HCT116 (cell line): ENCODE data around the gene ALG13. TPM values are rescaled to one million over a fixed set of nuclear protein-coding genes. Genes with fewer than 3 reads are reported as not detected.
"Not testable (repeated sequence)": the region's sequence is repeated elsewhere in the genome, so short reads cannot be mapped to it uniquely, and the experiment has no call there.

ENCODE experiments used
- ATAC-seq: fragments of 200-7000 bp; cut with Tn5 transposase; 2 replicates; pipeline ENCODE4 v1.9.1; 2020; ENCODE audit warnings: mild to moderate bottlenecking, moderate library complexity
- BruUV-seq: library from RNA; stranded (reverse); fragments of 400-500 nt; replicated peaks from 2 replicates; lab custom pipeline; 2021; lab: Mats Ljungman, UMichigan
- CTCF ChIA-PET: fragments of 300-600 bp; sonication (Branson Sonifier 250); formaldehyde crosslinking; loops from one replicate; lab custom pipeline; 2021; ENCODE audit warnings: antibody characterized with exemption; lab: Charles Lee
- POLR2A ChIA-PET: fragments of 300-600, 350-600 bp; sonication (Branson Sonifier 250); formaldehyde crosslinking; loops from one replicate; lab custom pipeline; 2021; ENCODE audit warnings: antibody characterized with exemption; lab: Charles Lee
- RAD21 ChIA-PET, 2 experiments: fragments of 300-600 bp; sonication (Branson Sonifier 250); formaldehyde crosslinking; loops; one replicate each; lab custom pipeline; 2023; ENCODE audit warnings: low total read pairs in 2 of 2; ENCODE audit not compliant: uncharacterized antibody in 2 of 2, unreplicated experiment in 2 of 2, low non-redundant PET in 1 of 2; lab: Charles Lee
- DNase-seq: peaks from one replicate; pipeline ENCODE4 v3.0.0-alpha.2; 2010; ENCODE audit warnings: low read depth, low spot score
- H2AFZ ChIP-seq: fragments of 200-600 bp; shearing (Covaris generic), sonication (generic); 2 replicates; pipeline ENCODE4 v1.6.1; 2017; ENCODE audit warnings: low read depth, mixed run types, mixed read lengths, antibody characterized with exemption, low read length; ENCODE audit not compliant: poor library complexity, severe bottlenecking
- H3K27ac ChIP-seq: 2 replicates; pipeline ENCODE4 v1.5.1; 2012; ENCODE audit warnings: low read depth, low read length
- H3K27me3 ChIP-seq: fragments of 200-600 bp; sonication (generic); 2 replicates; pipeline ENCODE4 v1.6.1; 2016; ENCODE audit warnings: mixed run types, low read length, mixed read lengths; ENCODE audit not compliant: insufficient read depth
- H3K36me3 ChIP-seq, 2 experiments: fragments of 200-500 bp in 1 of 2; fragments of 200-600 bp in 1 of 2; sonication (Bioruptor generic) in 1 of 2; sonication (generic) in 1 of 2; 2 replicates each; pipeline versions ENCODE4 v1.5.1 to v1.6.1; 2014 to 2016; ENCODE audit warnings: low read length in 2 of 2, inconsistent platforms in 1 of 2, mixed read lengths in 1 of 2, mixed run types in 1 of 2; ENCODE audit not compliant: insufficient read depth in 2 of 2, control insufficient read depth in 1 of 2
- H3K4me1 ChIP-seq, 2 experiments: fragments of 200-600 bp in 1 of 2; sonication (generic) in 1 of 2; 2 replicates each; pipeline versions ENCODE4 v1.5.1 to v1.6.1; 2012 to 2017; ENCODE audit warnings: low read length in 2 of 2, inconsistent platforms in 1 of 2, mild to moderate bottlenecking in 1 of 2, mixed read lengths in 1 of 2, mixed run types in 1 of 2, moderate library complexity in 1 of 2; ENCODE audit not compliant: insufficient read depth in 2 of 2, control insufficient read depth in 1 of 2
- H3K4me2 ChIP-seq: fragments of 200-600 bp; sonication (generic); 2 replicates; pipeline ENCODE4 v1.6.1; 2017; ENCODE audit warnings: mixed run types, low read length, mixed read lengths
- H3K4me3 ChIP-seq, 2 experiments: fragments of 200-600 bp in 1 of 2; sonication (generic) in 1 of 2; replicated peaks in 1 of 2; 2 replicates each; pipeline ENCODE4 v1.5.1; 2011 to 2016; ENCODE audit warnings: low read length in 2 of 2, control low read depth in 1 of 2, low read depth in 1 of 2, mild to moderate bottlenecking in 1 of 2, mixed read lengths in 1 of 2, mixed run types in 1 of 2
- H3K79me2 ChIP-seq: fragments of 200-600 bp; sonication (generic); 2 replicates; pipeline ENCODE4 v1.6.1; 2017; ENCODE audit warnings: mild to moderate bottlenecking, mixed run types, low read length, moderate library complexity, mixed read lengths; ENCODE audit not compliant: insufficient read depth
- H3K9ac ChIP-seq: fragments of 200-600 bp; sonication (generic); 2 replicates; pipeline ENCODE4 v1.6.1; 2016; ENCODE audit warnings: low read length, mixed read lengths
- H3K9me2 ChIP-seq: fragments of 200-600 bp; sonication (generic), shearing (Covaris generic); 2 replicates; pipeline ENCODE4 v1.6.1; 2017; ENCODE audit warnings: mixed run types, mild to moderate bottlenecking, moderate library complexity; ENCODE audit not compliant: insufficient read depth
- H3K9me3 ChIP-seq, 2 experiments: fragments of 200-500 bp in 1 of 2; fragments of 200-600 bp in 1 of 2; sonication (Bioruptor generic) in 1 of 2; sonication (generic) in 1 of 2; 2 replicates each; pipeline ENCODE4 v1.6.1; 2014 to 2017; ENCODE audit warnings: low read length in 2 of 2, mixed read lengths in 2 of 2, inconsistent platforms in 1 of 2, low read depth in 1 of 2, mild to moderate bottlenecking in 1 of 2, mixed run types in 1 of 2, moderate library complexity in 1 of 2; ENCODE audit not compliant: control insufficient read depth in 1 of 2, insufficient read depth in 1 of 2
- H4K20me1 ChIP-seq: fragments of 200-600 bp; sonication (generic), shearing (Covaris generic); 2 replicates; pipeline ENCODE4 v1.6.1; 2017; ENCODE audit warnings: mixed run types, mild to moderate bottlenecking, moderate library complexity; ENCODE audit not compliant: insufficient read depth
- ATF3 ChIP-seq: IDR thresholded peaks from 2 replicates; pipeline ENCODE4 v1.6.1; 2012
- CTCF ChIP-seq, 3 experiments: fragments of 200-600 bp in 1 of 3; sonication (generic) in 1 of 3; IDR thresholded peaks in 2 of 3; conservative IDR thresholded peaks in 1 of 3; 2 replicates each; pipeline ENCODE4 v1.5.1; 2012 to 2017; ENCODE audit warnings: low read depth in 2 of 3, low read length in 2 of 3, antibody characterized with exemption in 1 of 3, borderline replicate concordance in 1 of 3, control low read depth in 1 of 3, mild to moderate bottlenecking in 1 of 3, mixed read lengths in 1 of 3, mixed run types in 1 of 3, moderate library complexity in 1 of 3; ENCODE audit not compliant: insufficient read depth in 1 of 3
- ELF1 ChIP-seq: IDR thresholded peaks from 2 replicates; pipeline ENCODE4 v1.6.1; 2012; ENCODE audit warnings: low read depth, borderline replicate concordance
- EZH2 ChIP-seq: fragments of 200-600 bp; sonication (generic); IDR thresholded peaks from 2 replicates; pipeline ENCODE4 v1.6.1; 2017; ENCODE audit warnings: antibody characterized with exemption, mixed run types
- EZH2phosphoT487 ChIP-seq: fragments of 200-600 bp; IDR thresholded peaks from 2 replicates; pipeline ENCODE4 v1.6.1; 2018; ENCODE audit warnings: antibody characterized with exemption, borderline replicate concordance
- FOSL1 ChIP-seq: IDR thresholded peaks from 2 replicates; pipeline ENCODE4 v1.6.1; 2012; ENCODE audit warnings: low read depth
- JUND ChIP-seq: IDR thresholded peaks from 2 replicates; pipeline ENCODE4 v1.6.1; 2012
- POLR2AphosphoS5 ChIP-seq: IDR thresholded peaks from 2 replicates; pipeline ENCODE4 v1.6.1; 2011; ENCODE audit warnings: mild to moderate bottlenecking, low read depth, low read length, moderate library complexity
- SIN3A ChIP-seq: IDR thresholded peaks from 2 replicates; pipeline ENCODE4 v1.6.1; 2012; ENCODE audit warnings: low read depth
- TCF7L2 ChIP-seq: IDR thresholded peaks from 2 replicates; pipeline ENCODE4 v1.7.0; 2011; ENCODE audit warnings: borderline replicate concordance, inconsistent platforms; ENCODE audit not compliant: insufficient read depth, insufficient read length; ENCODE audit errors: extremely low read depth
- YY1 ChIP-seq: IDR thresholded peaks from 2 replicates; pipeline ENCODE4 v1.6.1; 2011; ENCODE audit warnings: low read length, low read depth, moderate library complexity, mild to moderate bottlenecking; ENCODE audit not compliant: insufficient replicate concordance; ENCODE audit errors: extremely low read depth
- ZFX ChIP-seq: fragments of 450-650 bp; IDR thresholded peaks from 2 replicates; pipeline ENCODE4 v1.6.1; 2017
- intact Hi-C: fragments of 100-400 bp; cut with micrococcal nuclease; formaldehyde crosslinking; loops from 2 replicates; pipeline ENCODE4 v1.10.0; 2022
- total RNA-seq: library from RNA; stranded (reverse); gene quantifications from one replicate; pipeline ENCODE4 v1.2.1, GENCODE V29; 2021; ENCODE audit not compliant: unreplicated experiment

Gene ALG13
- total RNA-seq, 1 experiment from 2014 or later = 50.4 TPM

- no peak for TF ChIP-seq CTCF (IDR thresholded peaks at IDR 0.05 in 2 of 3, conservative IDR thresholded peaks at IDR 0.05 in 1 of 3; ENCODE audit: borderline replicate concordance in 1 of 3, insufficient read depth in 1 of 3, low read depth in 2 of 3, low read length in 2 of 3)
- TF ChIP-seq, all 23 proteins: peak for 0
These were observed 39.0 kb upstream of the ALG13 start (continued) for GRCh38 chrX:111641969-111642368.

GRCh38 chrX:111645165-111645564 lies 35.8 kb upstream of the ALG13 start:
- POLR2A ChIA-PET, H3K9me2 ChIP-seq, H3K27me3 ChIP-seq, H3K9me3 ChIP-seq, DNase-seq, BruUV-seq, ATAC-seq, H3K36me3 ChIP-seq, H3K27ac ChIP-seq, H3K4me2 ChIP-seq, H4K20me1 ChIP-seq, H3K79me2 ChIP-seq, RAD21 ChIA-PET, H3K4me3 ChIP-seq, H2AFZ ChIP-seq, H3K4me1 ChIP-seq, intact Hi-C loops, CTCF ChIA-PET, H3K9ac ChIP-seq: not testable (repeated sequence)

- ChIA-PET CTCF (no interaction called here), POLR2A (no interaction called here)
- intact Hi-C loops = no loop called here
- TF ChIP-seq ELF1 (no peak), TCF7L2 (no peak), EZH2 (no peak), JUND (no peak), EZH2phosphoT487 (no peak), CTCF (IDR thresholded peaks at IDR 0.05 in 2 of 3, conservative IDR thresholded peaks at IDR 0.05 in 1 of 3; ENCODE audit: borderline replicate concordance in 1 of 3, insufficient read depth in 1 of 3, low read depth in 2 of 3, low read length in 2 of 3) (no peak), ZFX (no peak), YY1 (no peak), POLR2AphosphoS5 (no peak), FOSL1 (no peak), SIN3A (no peak), ATF3 (no peak)
These were observed 35.4 kb upstream of the ALG13 start for GRCh38 chrX:111645607-111646006.

More at GRCh38 chrX:111645607-111646006, 35.4 kb upstream of the ALG13 start:
- Histone ChIP-seq H2AFZ (no peak overlapping the region), H3K9ac (no peak overlapping the region), H3K9me2 (no peaks in the 10 kb centered on the region), H3K4me2 (no peak overlapping the region), H3K36me3 (no peaks in the 10 kb centered on the region), H3K27me3 (no peaks in the 10 kb centered on the region), H4K20me1 (no peaks in the 10 kb centered on the region), H3K27ac (no peak overlapping the region), H3K9me3 (no peaks in the 10 kb centered on the region), H3K4me3 (no peak overlapping the region), H3K79me2 (no peaks in the 10 kb centered on the region), H3K4me1 (no peaks in the 10 kb centered on the region)
- DNase-seq (no peak), ATAC-seq (no peak)
- no TSS peak for BruUV-seq
- RAD21 ChIA-PET = no interaction called here
